Measurements from ENCODE around the gene SNX8.

GRCh38 chr7:2220030-2220429 lies 94.2 kb downstream of the SNX8 start:
- no peak for TF ChIP-seq CTCF (IDR thresholded peaks at IDR 0.05)
- no peak for TF ChIP-seq POLR2AphosphoS5 (IDR thresholded peaks at IDR 0.05)

Measured in stomach (tissue), 4 donors.